SK-N-SH (cell line): ENCODE measurements around the gene MGAT5. TPM values are rescaled to one million over a fixed set of nuclear protein-coding genes. Genes with fewer than 3 reads are reported as not detected.

ENCODE experiments used
- CTCF ChIA-PET: fragments of 300-600, 350-600 bp; formaldehyde crosslinking; extraction: SDS; loops from one replicate; lab custom pipeline; 2021; lab: Yijun Ruan, JAX
- POLR2A ChIA-PET: fragments of 350-600 bp; sonication (Branson Sonifier 250); formaldehyde crosslinking; extraction: SDS; loops from one replicate; lab custom pipeline; 2020; ENCODE audit warnings: antibody characterized with exemption, inconsistent platforms; lab: Yijun Ruan, JAX
- DNase-seq: peaks from one replicate; pipeline ENCODE4 v3.0.0; 2012
- H2AFZ ChIP-seq: fragments of 200-600 bp; sonication (generic); 2 replicates; pipeline ENCODE4 v1.8.1; 2016; ENCODE audit warnings: antibody characterized with exemption, mild to moderate bottlenecking, low read depth
- H3F3A ChIP-seq: fragments of 200-600 bp; sonication (generic); replicated peaks from 2 replicates; pipeline ENCODE3; 2016; ENCODE audit warnings: antibody characterized with exemption, mild to moderate bottlenecking; ENCODE audit not compliant: insufficient read depth
- H3K27ac ChIP-seq, 2 experiments: fragments of 200-500 bp in 1 of 2; fragments of 200-600 bp in 1 of 2; sonication (Bioruptor generic) in 1 of 2; sonication (generic), shearing (Covaris generic) in 1 of 2; 2 replicates each; pipeline versions ENCODE4 v1.5.1 to v1.6.1; 2014 to 2016; ENCODE audit warnings: low read depth in 2 of 2, inconsistent platforms in 1 of 2, low read length in 1 of 2, mild to moderate bottlenecking in 1 of 2, mixed read lengths in 1 of 2
- H3K27me3 ChIP-seq: fragments of 200-600 bp; sonication (generic), shearing (Covaris generic); 2 replicates; pipeline ENCODE4 v1.6.1; 2016; ENCODE audit warnings: mixed run types; ENCODE audit not compliant: insufficient read depth
- H3K36me3 ChIP-seq, 2 experiments: fragments of 200-500 bp in 1 of 2; fragments of 200-600 bp in 1 of 2; sonication (Bioruptor generic) in 1 of 2; sonication (generic) in 1 of 2; replicated peaks in 1 of 2; 2 replicates each; pipeline versions ENCODE3 to v1.5.1; 2014 to 2016; ENCODE audit warnings: low read length in 1 of 2, mild to moderate bottlenecking in 1 of 2; ENCODE audit not compliant: insufficient read depth in 2 of 2, control insufficient read depth in 1 of 2
- H3K4me1 ChIP-seq, 2 experiments: fragments of 200-500 bp in 1 of 2; fragments of 200-600 bp in 1 of 2; sonication (Bioruptor generic) in 1 of 2; sonication (generic), shearing (Covaris generic) in 1 of 2; 2 replicates each; pipeline versions ENCODE4 v1.5.1 to v1.6.1; 2014 to 2016; ENCODE audit warnings: low read depth in 1 of 2, low read length in 1 of 2, mixed run types in 1 of 2; ENCODE audit not compliant: insufficient read depth in 2 of 2, control insufficient read depth in 1 of 2
- H3K4me2 ChIP-seq: fragments of 200-600 bp; sonication (generic), shearing (Covaris generic); 2 replicates; pipeline ENCODE4 v1.6.1; 2017; ENCODE audit warnings: mixed run types
- H3K4me3 ChIP-seq, 2 experiments: fragments of 200-500 bp in 1 of 2; fragments of 200-600 bp in 1 of 2; sonication (Bioruptor generic) in 1 of 2; sonication (generic), shearing (Covaris generic) in 1 of 2; 2 replicates each; pipeline versions ENCODE4 v1.5.1 to v1.8.1; 2014 to 2016; ENCODE audit warnings: low read depth in 2 of 2, inconsistent platforms in 1 of 2, low read length in 1 of 2, mild to moderate bottlenecking in 1 of 2, mixed read lengths in 1 of 2, moderate library complexity in 1 of 2
- H3K79me2 ChIP-seq: fragments of 200-600 bp; sonication (generic); 2 replicates; pipeline ENCODE4 v1.8.1; 2017; ENCODE audit warnings: mild to moderate bottlenecking; ENCODE audit not compliant: insufficient read depth
- H3K9ac ChIP-seq: fragments of 200-600 bp; sonication (generic); 2 replicates; pipeline ENCODE4 v1.6.1; 2017; ENCODE audit warnings: mixed run types
- H3K9me2 ChIP-seq: fragments of 200-600 bp; sonication (generic); 2 replicates; pipeline ENCODE4 v1.6.1; 2017; ENCODE audit warnings: mixed run types
- H3K9me3 ChIP-seq: fragments of 200-600 bp; sonication (generic); 2 replicates; pipeline ENCODE4 v1.6.1; 2017; ENCODE audit warnings: mixed run types, mild to moderate bottlenecking, moderate library complexity
- H4K20me1 ChIP-seq: fragments of 200-600 bp; sonication (generic); 2 replicates; pipeline ENCODE4 v1.6.1; 2017; ENCODE audit warnings: mild to moderate bottlenecking, mixed run types; ENCODE audit not compliant: insufficient read depth
- CTCF ChIP-seq: fragments of 200-600 bp; sonication (generic); IDR thresholded peaks from 2 replicates; pipeline ENCODE4 v1.6.1; 2017; ENCODE audit warnings: antibody characterized with exemption, mild to moderate bottlenecking, moderate library complexity
- ELF1 ChIP-seq: IDR thresholded peaks from 2 replicates; pipeline ENCODE4 v1.4.0; 2012
- EZH2phosphoT487 ChIP-seq: fragments of 200-600 bp; sonication (generic); IDR thresholded peaks from 2 replicates; pipeline ENCODE4 v1.6.1; 2017; ENCODE audit warnings: low read depth, mixed run types, mild to moderate bottlenecking, antibody characterized with exemption, moderate library complexity, borderline replicate concordance
- IRF3 ChIP-seq: fragments of 150-350 bp; IDR thresholded peaks from 2 replicates; pipeline ENCODE4 v1.6.1; 2016; ENCODE audit warnings: mild to moderate bottlenecking, low read depth, low read length
- NRF1 ChIP-seq: IDR thresholded peaks from 2 replicates; pipeline ENCODE4 v1.6.1; 2012; ENCODE audit warnings: low read depth, mild to moderate bottlenecking, low read length
- POLR2AphosphoS5 ChIP-seq: IDR thresholded peaks from 2 replicates; pipeline ENCODE4 v1.6.1; 2012; ENCODE audit warnings: low read depth, low read length
- RAD21 ChIP-seq: IDR thresholded peaks from 2 replicates; pipeline ENCODE4 v1.6.1; 2012; ENCODE audit warnings: mild to moderate bottlenecking, low read length
- REST ChIP-seq: IDR thresholded peaks from 2 replicates; pipeline ENCODE4 v1.6.1; 2012; ENCODE audit warnings: mild to moderate bottlenecking, low read depth, low read length, moderate library complexity
- SMC3 ChIP-seq: IDR thresholded peaks from 2 replicates; pipeline ENCODE4 v1.6.1; 2012; ENCODE audit warnings: low read depth, low read length, improper control_type of control experiment
- TAF1 ChIP-seq: IDR thresholded peaks from 2 replicates; pipeline ENCODE4 v1.6.1; 2012; ENCODE audit warnings: low read depth, mild to moderate bottlenecking, low read length, moderate library complexity, borderline replicate concordance
- TEAD4 ChIP-seq: IDR thresholded peaks from 2 replicates; pipeline ENCODE4 v1.4.0; 2012; ENCODE audit warnings: mild to moderate bottlenecking, borderline replicate concordance; ENCODE audit not compliant: insufficient read depth
- WGBS: methylation state at CpG from one replicate; pipeline ENCODE4 v1.1.6; 2017; ENCODE audit warnings: low lambda C conversion rate; 5-methylcytosine and 5-hydroxymethylcytosine counted together
- polyA plus RNA-seq, 3 experiments: library from polyadenylated mRNA; depleted of rRNA; stranded (reverse); fragments of >200 nt; gene quantifications; 2 replicates each; pipeline ENCODE4 v1.2.3, GENCODE V29; 2012

Gene MGAT5
- polyA plus RNA-seq, 1 of the 3 experiments (the other 2 are of a cell fraction) = 18.2 TPM

- Histone ChIP-seq H3K9me2 (no peaks in the 10 kb centered on the region), H3K4me2 (no peak overlapping the region), H3K4me3 (no peak overlapping the region), H3K79me2 (no peaks in the 10 kb centered on the region), H3K4me1 (peaks cover 0 to 5% of the 10 kb centered on the region in 2 experiments; a peak in 1 of 4 replicates)
- POLR2A ChIA-PET = no interaction called here
- TF ChIP-seq SMC3 = peak; percentile 25; the same call in 1 of the 2 replicates
- TF ChIP-seq NRF1 = no peak
- TF ChIP-seq RAD21 = peak; percentile 63
- peak; percentile 16; the same call in 1 of the 2 replicates for TF ChIP-seq CTCF
- no peak for TF ChIP-seq REST
- TF ChIP-seq, all 33 proteins: peak for 3
- Histone ChIP-seq H3K9ac (no peak overlapping the region), H3K9me3 (no peaks in the 10 kb centered on the region), H2AFZ (no peak overlapping the region), H3K36me3 (no peaks in the 10 kb centered on the region), H3K27ac (no peak overlapping the region), H4K20me1 (no peaks in the 10 kb centered on the region), H3F3A (no peaks in the 10 kb centered on the region), H3K27me3 (no peaks in the 10 kb centered on the region)
- DNase-seq = peak; percentile 46
- WGBS = 41% methylated on average over 3 of the region's 3 CpGs
- CTCF ChIA-PET = interaction anchor here (0.8 to 3.6 kb wide), 4 partner anchors 15 to 432 kb away, joined by 3 to 11 read pairs (median 6); no protein-coding TSS in a partner anchor
Observed at GRCh38 chr2:134466141-134466540, 212.3 kb downstream of the MGAT5 start.

GRCh38 chr2:134468164-134468563 is 214.3 kb downstream of the MGAT5 start:
- CTCF ChIA-PET = interaction anchor here (1.2 to 3.6 kb wide), 4 partner anchors 8 to 430 kb away, joined by 3 to 11 read pairs (median 6); no protein-coding TSS in a partner anchor
- H3K79me2 ChIP-seq = no peaks in the 10 kb centered on the region
- POLR2A ChIA-PET = no interaction called here
- WGBS = 49% methylated on average over 2 of the region's 2 CpGs
- no peaks in the 10 kb centered on the region for H3K36me3 ChIP-seq
- H3K9me2 ChIP-seq = no peaks in the 10 kb centered on the region
- no peaks in the 10 kb centered on the region for H3F3A ChIP-seq
- H3K4me3 ChIP-seq = no peak overlapping the region
- no peak for TF ChIP-seq IRF3
- TF ChIP-seq TEAD4 = no peak
- no peak for TF ChIP-seq RAD21
- no peak for TF ChIP-seq TAF1
- no peak for TF ChIP-seq EZH2phosphoT487
- no peak for TF ChIP-seq POLR2AphosphoS5
- TF ChIP-seq NRF1 = no peak
- no peak for TF ChIP-seq ELF1
- H4K20me1 ChIP-seq = no peaks in the 10 kb centered on the region
- no peak overlapping the region for H3K27ac ChIP-seq
- H3K4me1 ChIP-seq = no peaks in the 10 kb centered on the region
- no peaks in the 10 kb centered on the region for H3K27me3 ChIP-seq
- no peaks in the 10 kb centered on the region for H3K9me3 ChIP-seq
- H3K4me2 ChIP-seq = no peak overlapping the region
- no peak overlapping the region for H3K9ac ChIP-seq
- no peak overlapping the region for H2AFZ ChIP-seq
- no peak for DNase-seq
